Cerebellar cortex (tissue), 1 donor: ENCODE data around the gene ZNF385D.

Experiments
- DNase-seq: peaks from one replicate; pipeline ENCODE4 v3.0.0-alpha.2; 2015; ENCODE audit warnings: low spot score

Gene ZNF385D

DNA sequence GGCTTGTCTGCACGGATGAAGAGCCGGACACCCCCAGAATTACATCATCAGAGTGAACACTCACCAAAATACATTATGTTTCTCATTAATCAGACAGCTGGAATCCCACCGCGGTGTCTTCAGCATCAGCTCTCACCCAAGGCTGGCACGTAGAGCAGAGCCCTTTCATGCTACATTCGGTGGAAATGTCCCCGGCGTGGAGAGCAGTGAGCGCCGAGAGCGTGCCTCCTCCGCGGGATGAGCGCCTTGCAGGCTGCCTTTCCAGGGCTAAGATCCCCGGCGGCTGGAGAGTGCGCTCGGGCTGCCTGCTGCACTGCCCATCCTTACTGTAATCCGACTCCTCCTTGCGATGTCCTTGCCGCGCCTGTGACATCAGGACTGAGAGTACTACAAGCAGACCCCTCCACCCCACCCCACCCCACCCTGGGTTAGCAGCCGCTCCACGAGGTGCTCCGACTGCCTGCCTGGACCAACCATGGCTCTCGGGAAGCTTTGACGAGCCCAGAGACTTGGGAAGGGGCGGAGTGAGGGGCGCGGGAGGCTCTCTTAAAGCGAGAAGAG lies at the start of gene ZNF385D:
Gene ZNF385D, minus strand, starts transcription at position 380 of the 561 bp plus-strand sequence. Its CDS starts 294 bp downstream, at position 86.
- DNase-seq = peak; percentile 56

- DNase-seq = no peak
These were observed 47.5 kb upstream of the ZNF385D start for GRCh38 chr3:21798356-21799088.

DNA sequence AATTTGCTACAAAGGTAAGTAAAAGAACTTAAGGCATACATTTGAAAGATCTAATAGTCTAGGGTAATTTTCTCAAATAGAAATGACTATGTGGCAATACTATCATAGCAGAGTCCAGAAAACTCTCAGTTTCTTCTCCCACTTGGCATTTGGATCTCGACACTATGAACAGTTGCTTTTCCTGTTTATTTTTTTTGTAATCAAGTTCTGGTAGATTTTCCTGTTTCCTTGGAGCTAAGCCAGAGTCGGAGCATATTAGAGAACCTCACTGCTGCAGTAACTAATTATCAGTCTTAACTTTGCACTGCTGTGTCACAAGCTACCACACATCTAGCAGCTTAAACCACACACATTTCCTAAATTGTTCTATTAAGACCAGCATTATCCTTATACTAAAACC lies 44.9 kb upstream of the ZNF385D start:
- peak; percentile 29 for DNase-seq

GRCh38 chr3:21795152-21795837 lies 44.3 kb upstream of the ZNF385D start:
- DNase-seq = peak; percentile 98

DNA sequence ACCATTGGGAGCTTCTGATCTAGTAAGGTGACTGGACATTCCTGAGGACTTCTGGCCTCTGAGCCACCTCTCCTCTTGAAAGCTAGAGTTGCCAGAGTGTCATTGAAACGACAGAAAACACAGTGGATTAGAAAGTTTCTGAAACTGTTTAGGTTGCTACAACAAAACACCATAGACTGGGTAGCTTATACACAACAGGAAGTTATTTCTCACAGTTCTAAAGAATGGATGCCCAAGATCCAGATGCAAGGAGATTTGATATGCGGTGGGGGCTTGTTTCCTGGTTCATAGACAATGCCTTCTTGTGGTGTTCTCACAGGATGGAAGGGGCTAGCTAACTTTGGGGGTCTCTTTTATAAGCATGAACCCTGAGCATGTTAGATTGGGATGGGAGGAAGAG lies 43.3 kb upstream of the ZNF385D start:
- no peak for DNase-seq

DNA sequence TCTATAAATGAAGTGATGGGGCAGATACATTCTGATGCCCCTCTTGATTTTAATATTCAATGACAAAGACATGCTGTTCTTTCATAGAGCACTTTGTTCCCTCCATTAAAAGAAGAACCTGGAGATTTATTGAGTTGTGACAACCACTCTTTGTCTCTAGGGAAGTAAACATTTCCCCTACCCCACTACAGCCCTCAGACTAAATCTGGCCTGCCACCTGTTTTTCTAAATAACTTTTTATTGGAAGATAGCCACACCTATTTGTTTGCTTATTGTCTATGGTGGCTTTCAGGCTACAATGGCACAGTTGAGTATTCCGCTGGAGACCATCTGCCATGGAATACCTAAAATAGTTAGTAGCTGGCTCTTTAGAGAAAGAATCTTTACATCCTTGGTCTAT lies 41.2 kb upstream of the ZNF385D start:
- DNase-seq = no peak

- no peak for DNase-seq
These were observed 40.3 kb upstream of the ZNF385D start for GRCh38 chr3:21791356-21791755.

GRCh38 chr3:21790466-21790865 lies 39.5 kb upstream of the ZNF385D start:
- no peak for DNase-seq

- no peak for DNase-seq
These were observed 38.7 kb upstream of the ZNF385D start for GRCh38 chr3:21789730-21790129.

- DNase-seq = no peak
These were observed 35.4 kb upstream of the ZNF385D start for GRCh38 chr3:21786438-21786797.

DNA sequence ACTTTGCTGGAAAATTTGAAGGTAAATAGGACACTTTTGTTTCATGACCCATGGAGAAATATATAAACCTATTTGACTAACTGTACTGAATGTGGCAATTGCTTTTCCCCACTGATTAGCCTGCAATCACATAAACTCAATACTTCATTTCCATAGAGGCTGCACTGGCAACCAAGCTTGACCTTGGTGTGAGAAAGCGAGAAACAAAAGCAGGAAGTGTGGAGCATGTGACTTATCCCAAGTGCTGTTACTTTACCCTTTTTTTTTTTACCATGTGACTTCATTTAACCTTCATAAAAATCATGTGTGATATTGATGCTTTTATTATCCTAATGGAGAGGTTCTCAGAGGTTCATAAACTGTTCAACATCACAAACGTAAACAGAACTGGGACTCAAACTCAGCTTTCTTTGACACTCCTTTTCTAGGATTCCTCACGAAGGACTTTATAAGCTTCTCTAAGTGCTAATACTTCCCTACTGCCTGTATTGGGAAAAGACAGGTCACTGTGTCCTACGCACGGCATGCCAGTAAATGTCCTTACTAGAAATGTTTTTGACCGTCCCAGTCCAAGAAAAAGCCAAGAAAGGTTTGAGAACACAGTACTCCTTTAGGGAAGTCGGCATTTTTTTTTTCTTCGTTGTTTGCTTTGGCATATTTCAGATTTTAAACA lies 34.9 kb upstream of the ZNF385D start:
- DNase-seq = no peak

DNA sequence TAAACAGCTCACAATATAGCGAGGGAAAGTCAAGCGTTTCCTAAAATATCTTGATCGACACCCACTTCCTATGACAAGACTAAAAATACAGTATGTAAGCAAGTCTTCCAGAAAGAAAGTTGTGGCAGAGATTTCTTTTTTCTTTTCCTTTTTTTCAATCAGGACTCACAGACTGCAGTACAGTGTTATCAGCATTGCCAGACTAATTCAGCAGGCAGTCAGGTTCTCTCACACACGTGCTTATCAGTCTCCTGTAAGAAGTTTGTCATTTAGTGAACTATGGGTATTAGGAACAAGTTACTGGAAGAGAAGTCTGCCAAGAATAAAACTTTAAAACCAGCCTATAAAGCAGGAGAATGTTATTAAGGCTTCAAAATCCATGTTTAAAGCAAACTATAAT lies 32.8 kb upstream of the ZNF385D start:
- DNase-seq = no peak

GRCh38 chr3:21781355-21781754 lies 30.3 kb upstream of the ZNF385D start:
- DNase-seq = no peak

DNA sequence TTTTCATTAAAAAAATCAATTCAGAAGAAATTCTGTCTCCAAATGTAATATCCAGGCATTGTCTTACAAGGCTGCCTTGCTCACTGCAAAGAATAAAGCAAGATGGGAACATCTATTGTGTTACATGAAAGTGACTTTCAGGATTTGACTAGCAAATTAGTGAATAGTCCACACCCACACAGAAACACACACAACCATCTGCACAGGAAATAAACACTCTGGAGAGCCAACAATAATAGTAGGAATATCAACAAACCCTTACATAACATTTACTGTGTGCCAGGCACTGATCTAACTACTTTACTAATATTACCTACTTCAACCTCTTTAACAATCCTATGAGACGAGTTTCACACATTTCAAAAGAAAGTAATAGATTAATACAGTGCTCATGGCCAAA lies 28.9 kb upstream of the ZNF385D start:
- DNase-seq = no peak

GRCh38 chr3:21778715-21779114 lies 27.7 kb upstream of the ZNF385D start:
- no peak for DNase-seq

DNA sequence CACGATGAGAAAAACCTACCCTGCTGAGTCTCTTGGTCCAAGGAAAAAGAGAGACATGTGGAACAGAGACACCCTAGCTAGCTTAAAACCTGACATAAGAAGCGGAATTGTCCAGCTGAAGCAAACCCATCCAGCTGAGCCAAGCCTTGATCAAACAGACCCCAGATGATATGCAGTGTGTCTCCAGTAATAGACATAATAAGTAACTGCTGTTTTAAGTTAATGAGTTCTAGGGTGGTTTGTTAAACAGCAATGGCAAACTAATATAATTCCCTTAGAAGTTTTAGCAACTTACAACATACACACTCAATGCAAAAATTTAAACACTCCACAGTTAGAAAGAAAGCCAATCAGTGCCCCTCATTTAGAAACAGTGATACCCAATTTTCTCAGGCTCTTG lies 26.8 kb upstream of the ZNF385D start:
- DNase-seq = no peak

GRCh38 chr3:21766002-21766401 lies 15.0 kb upstream of the ZNF385D start:
- no peak for DNase-seq

GRCh38 chr3:21755896-21756295 lies 4.9 kb upstream of the ZNF385D start:
- no peak for DNase-seq

DNA sequence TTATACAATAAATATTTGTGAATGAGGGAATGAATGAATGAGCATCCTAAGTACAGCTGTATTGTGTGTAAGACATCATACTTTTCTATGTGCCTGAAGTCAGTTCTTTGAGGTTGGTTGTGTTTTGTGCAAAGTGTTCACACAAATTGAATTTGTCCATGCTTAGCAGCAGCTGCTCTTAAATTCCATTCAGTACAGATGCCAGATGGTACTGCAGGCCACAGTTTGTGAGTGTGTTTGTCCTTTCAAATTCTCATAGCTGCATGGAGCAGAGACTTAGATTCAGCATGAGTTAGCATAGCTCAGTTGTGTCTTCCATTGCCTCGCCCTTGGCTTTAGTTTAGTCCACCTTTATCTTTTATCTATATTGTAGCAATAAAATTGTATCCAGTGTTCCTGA lies 3.8 kb upstream of the ZNF385D start:
- DNase-seq = peak; percentile 46

DNA sequence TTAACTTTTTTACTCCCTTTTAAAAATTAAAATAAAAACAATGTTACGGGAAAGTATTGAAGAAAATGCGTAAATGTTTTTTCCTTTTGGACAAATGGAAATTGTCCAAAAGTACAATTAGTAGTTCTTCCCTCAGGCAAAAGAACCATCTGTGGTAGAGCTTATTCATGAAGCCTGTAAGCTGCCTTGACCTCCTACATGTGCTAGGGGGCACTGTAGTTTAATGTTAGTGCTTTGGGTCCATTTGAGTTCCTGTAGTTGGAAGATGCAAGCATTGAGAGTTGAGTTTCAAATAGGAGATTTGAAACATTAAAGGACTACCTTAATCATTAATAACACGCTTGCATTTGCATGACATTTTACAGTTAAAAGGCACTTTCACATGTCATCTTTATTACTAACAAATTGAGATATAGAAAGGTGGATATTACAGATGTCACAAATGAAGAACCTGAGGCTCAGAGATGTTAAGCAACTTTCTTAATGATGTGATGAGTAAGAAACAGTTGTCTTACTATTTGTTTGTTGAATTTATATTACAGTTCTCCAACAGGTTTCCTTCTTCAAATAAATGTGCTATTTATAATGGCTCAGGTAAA lies 1.8 kb upstream of the ZNF385D start:
- peak; percentile 80 for DNase-seq

DNA sequence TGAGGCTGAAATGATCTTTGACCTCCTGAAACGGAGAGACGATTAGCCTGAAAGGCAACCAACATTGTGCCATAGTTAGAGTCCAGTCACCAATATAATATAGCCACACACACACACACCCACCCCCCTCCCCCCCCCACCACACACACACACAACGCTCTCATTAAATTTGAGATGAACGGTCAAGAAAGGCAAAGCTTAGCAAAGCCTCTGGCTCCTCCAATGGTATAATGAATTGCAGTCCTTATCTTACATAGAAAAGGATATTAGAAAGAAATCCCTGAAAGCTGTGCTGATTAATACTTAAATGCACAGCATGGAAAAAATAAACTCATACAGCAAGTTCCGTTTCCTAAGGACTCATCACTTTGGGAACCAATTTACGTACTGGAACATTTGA lies 876 bp upstream of the ZNF385D start:
- peak; percentile 29 for DNase-seq

GRCh38 chr3:21750080-21750696 lies 822 bp downstream of the ZNF385D start:
- peak; percentile 32 for DNase-seq
